WTC11 (cell line): ENCODE measurements around the gene GSG1L.

ENCODE experiments used
- AFF4 ChIP-seq: sonication (generic); formaldehyde crosslinking; IDR thresholded peaks from 2 replicates; pipeline ENCODE4 v1.8.1; 2023; ENCODE audit warnings: mild to moderate bottlenecking, missing genetic modification reagents, borderline replicate concordance
- ATF3 ChIP-seq: sonication (generic); formaldehyde crosslinking; conservative IDR thresholded peaks from 2 replicates; pipeline ENCODE4 v1.8.1; 2022; ENCODE audit warnings: mild to moderate bottlenecking, missing genetic modification reagents
- CREB1 ChIP-seq: sonication (generic); formaldehyde crosslinking; IDR thresholded peaks from 2 replicates; pipeline ENCODE4 v1.8.0; 2023; ENCODE audit warnings: mild to moderate bottlenecking, missing genetic modification reagents
- CTCF ChIP-seq: fragments of 200-600 bp; IDR thresholded peaks from 2 replicates; pipeline ENCODE4 v1.8.0; 2022; ENCODE audit warnings: antibody characterized with exemption
- IRF2 ChIP-seq: sonication (generic); formaldehyde crosslinking; IDR thresholded peaks from 2 replicates; pipeline ENCODE4 v1.8.0; 2022; ENCODE audit warnings: low read depth, missing genetic modification reagents, borderline replicate concordance
- MAX ChIP-seq: sonication (generic); formaldehyde crosslinking; IDR thresholded peaks from 2 replicates; pipeline ENCODE4 v1.8.0; 2022; ENCODE audit warnings: mild to moderate bottlenecking, missing genetic modification reagents

- no peak for TF ChIP-seq CTCF
- no peak for TF ChIP-seq AFF4 (CRISPR knock-in tag)
- TF ChIP-seq MAX (CRISPR knock-in tag), result no peak
- TF ChIP-seq IRF2 (CRISPR knock-in tag), result no peak
- no peak for TF ChIP-seq CREB1 (CRISPR knock-in tag)
- TF ChIP-seq ATF3 (CRISPR knock-in tag), result no peak
Measured at GRCh38 chr16:27890006-27890405, 173.5 kb downstream of the GSG1L start.
